Inferior parietal cortex (tissue), 1 donor: ENCODE results near the gene CLK2.

Experiments
- DNase-seq: peaks from one replicate; pipeline ENCODE4 v3.0.0-alpha.2; 2016; ENCODE audit errors: extremely low spot score

Gene CLK2

DNA sequence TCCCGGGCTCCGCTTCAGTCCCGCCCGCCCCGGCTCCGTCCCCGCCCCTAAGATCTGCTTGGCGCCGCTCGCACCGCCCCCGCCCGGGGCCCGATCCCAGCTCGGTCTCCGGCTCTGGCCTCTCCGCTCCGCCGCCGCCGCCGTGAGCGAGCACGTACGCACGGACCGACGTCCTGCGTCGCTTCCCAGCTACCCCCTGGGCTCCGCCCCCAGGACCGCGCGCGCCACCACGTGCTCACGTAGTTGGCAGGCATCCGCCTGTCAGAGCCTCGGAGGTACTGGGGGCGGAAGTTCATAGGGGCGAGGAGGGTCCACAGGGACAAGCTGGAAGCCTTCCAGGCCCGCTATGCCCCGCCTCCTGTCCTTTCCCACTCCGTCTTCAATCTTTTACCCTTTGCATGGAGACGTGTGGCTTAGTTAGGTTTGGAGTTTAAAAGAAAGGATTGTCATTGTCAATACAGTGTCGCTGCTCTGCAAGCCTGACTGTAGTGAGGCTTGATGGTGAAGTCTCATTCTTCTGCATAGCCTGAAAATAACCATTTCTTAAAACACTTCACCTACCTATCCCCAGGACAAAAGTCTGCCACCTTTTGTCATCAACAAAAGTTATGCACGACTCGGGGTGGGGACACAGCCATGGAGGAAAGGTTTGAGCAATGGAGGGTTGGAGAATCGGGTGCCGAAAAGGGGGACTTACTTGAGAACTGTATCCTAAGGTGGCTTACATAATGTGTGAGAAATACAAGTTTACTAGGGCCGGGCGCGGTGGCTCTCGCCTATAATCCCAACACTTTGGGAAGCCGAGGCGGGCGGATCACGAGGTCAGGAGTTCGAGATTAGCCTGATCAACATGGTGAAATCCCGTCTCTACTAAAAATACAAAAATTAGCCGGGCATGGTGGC is at the start of gene CLK2:
CLK2 (minus strand) TSS at position 162 of the 903 bp plus-strand sequence. CDS start 2,527 bp downstream, outside the sequence.
- peak; percentile 93 for DNase-seq

DNA sequence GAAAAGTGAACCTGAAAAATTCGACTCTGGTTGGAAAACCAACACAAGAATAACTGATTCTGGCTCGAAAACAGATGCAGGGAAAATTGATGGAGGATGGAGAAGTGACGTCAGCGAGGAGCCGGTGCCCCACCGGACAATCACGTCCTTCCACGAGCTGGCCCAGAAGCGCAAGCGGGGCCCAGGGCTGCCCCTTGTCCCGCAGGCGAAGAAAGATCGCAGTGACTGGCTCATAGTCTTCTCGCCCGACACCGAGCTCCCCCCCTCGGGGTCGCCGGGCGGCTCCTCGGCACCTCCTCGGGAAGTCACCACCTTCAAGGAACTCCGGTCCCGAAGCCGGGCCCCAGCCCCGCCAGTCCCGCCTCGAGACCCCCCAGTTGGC is 49.3 kb upstream of the CLK2 start:
- DNase-seq = no peak

- DNase-seq = no peak
Observed at GRCh38 chr1:155321639-155322503, 48.6 kb upstream of the CLK2 start.

DNA sequence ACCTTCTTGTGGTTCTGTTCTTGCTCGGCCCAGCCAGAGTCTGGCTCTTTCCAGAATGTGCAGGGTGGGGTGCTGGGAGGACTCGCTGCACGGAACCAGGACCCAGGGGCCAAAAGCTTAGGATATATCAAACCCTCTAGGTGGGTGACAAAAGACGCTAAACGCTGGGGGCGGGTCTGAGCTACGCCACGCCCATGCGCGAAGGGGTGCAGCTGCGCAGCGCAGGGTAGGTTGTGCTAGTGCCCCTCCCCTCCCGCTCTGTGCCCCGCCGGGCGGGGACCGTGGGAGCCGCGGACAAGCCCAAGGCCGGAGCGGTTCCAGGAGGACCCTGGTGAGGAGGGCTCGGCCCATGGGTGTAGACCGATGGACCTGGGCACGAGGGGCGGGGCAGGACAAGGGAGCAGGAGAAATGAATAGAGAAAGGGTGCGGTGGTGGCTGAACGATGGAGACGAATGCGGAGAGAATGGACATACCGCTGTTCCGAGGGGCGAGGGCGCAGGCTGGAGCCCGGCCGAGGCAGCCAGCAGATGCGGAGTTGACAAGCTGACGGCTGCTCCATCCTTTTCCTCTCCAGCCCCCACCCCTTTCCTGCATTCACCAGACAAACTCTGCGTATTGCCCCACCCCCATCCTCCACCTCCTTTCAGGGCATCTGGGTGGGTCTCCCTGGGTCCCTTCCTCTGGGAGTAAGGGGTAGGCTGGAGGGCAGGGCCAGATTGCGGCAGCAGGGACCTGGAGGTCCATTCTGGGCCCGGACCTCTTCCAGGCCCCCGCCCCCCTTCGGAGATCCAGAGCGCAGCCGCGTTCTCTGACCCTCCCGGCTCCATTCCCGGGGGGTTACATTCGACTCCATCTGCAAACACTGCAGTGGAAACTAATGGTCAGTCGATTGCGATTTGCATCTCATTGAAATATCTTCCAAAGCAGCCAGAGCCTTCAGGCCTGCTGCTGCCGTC is 47.6 kb upstream of the CLK2 start, which contains the start of gene RUSC1:
RUSC1 (plus strand) TSS at position 234 of the 957 bp plus-strand sequence. CDS start 880 bp downstream, outside the sequence.
- DNase-seq = peak; percentile 82

DNA sequence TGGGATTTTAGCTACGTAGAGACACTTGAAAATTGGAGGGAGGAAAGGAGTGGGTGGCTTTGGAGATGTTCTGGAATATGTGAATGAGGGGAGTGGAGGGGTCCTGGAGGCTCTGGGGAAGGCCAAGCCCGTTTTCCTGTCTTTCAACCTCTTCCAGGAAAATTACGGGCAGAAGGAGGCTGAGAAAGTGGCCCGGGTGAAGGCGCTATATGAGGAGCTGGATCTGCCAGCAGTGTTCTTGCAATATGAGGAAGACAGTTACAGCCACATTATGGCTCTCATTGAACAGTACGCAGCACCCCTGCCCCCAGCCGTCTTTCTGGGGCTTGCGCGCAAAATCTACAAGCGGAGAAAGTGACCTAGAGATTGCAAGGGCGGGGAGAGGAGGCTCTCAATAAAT is 46.9 kb upstream of the CLK2 start:
- DNase-seq = no peak

DNA sequence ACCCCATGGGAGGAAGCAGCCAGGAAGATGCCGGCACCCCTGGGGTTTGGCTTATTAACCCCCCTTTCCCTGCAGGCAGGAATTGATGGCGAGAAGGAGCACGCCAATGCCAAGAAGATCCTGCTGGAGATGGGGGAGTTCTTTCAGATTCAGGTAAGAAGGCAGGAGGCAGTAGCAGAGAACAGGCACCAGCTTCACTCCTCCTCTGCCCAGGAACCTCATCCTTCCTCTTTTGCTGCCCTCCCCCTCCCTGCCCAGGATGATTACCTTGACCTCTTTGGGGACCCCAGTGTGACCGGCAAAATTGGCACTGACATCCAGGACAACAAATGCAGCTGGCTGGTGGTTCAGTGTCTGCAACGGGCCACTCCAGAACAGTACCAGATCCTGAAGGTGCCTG is 46.2 kb upstream of the CLK2 start:
- DNase-seq = no peak

DNA sequence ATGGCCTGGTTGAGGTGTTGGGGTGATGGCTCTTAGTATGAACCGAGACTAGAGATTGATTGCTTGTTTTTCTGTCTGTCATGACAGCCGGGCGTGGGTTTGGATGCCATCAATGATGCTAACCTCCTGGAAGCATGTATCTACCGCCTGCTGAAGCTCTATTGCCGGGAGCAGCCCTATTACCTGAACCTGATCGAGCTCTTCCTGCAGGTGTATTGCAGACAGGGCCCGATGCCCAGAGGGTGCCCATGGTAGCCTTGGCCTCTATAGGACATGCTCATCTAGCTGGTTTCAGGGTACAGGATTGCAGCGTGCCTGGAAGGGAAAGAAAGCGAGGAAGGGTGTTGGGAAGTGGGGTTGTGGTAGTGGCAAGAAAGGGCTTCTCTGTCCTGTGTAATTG is 44.8 kb upstream of the CLK2 start:
- DNase-seq = no peak

- DNase-seq = no peak
Observed at GRCh38 chr1:155316922-155317321, 43.6 kb upstream of the CLK2 start.

GRCh38 chr1:155313261-155313660 is 40.0 kb upstream of the CLK2 start:
- DNase-seq = no peak

GRCh38 chr1:155309423-155310021 is 36.2 kb upstream of the CLK2 start:
- DNase-seq = no peak

DNA sequence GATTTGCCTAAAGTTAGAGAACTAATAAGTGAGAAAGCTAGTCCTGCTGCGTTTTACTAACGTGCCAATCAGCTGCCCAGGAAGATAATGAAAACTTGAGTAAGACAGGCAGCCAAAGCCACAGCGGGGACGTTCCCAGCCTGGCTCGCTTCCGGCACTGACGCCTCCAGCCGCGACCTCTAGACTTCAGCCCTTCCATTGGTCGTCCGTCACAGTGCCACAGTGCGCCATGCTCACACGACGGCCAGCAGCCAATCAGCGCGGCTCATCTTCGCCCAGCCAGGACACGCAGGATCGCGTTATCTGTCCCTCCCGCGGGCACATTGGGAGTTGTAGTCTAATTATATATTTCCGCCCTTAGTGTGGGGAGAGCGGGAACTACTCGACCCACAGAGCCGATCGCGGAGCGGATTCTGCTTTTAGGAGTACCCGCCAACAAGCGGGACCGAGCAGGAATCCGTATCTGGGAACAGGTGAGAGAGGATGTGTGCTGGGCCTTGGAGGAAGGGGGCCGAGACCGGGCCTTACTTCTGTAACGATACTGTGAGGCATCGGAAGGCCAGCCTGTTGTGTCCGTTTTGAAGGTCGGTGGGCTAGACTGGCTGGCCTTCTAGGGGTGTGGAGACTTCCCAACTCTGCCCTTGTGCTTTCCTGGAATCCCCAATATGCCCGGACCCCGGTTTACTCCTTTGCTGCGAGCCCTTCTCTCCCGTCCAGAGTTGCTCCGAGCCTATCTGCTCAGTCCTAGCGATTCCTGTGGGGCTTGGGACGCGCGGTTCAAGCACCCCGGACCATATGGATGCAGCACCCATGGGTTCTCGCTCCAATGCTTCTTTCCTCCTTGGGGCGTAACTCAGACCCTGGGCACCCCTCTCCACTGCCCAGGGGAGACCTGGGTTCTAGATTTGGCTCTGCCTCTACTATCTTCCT is 35.5 kb upstream of the CLK2 start, which contains the start of gene FDPS:
FDPS (plus strand) TSS at position 374 of the 930 bp plus-strand sequence. CDS start 924 bp downstream, outside the sequence.
- peak; percentile 99 for DNase-seq

DNA sequence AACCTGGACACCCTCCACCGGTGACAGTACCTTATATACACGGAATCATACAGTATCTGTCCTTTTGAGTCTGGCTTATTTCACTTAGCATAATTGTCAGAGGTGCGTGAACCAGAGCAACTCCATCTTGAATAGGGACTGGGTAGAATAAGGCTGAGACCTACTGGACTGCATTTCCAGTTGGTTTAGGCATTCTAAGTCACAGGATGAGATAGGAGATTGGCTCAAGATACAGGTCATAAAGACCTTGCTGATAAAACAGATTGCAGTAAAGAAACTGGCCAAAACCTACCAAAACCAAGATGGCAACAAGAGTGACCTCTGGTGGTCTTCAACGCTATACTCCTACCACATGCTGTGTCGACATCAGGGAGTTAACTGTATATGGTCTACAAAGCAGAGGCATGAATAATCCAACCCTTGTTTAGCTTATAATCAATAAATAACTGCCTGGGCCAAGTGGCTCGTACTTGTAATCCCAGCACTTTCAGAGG is 34.0 kb upstream of the CLK2 start:
- DNase-seq = no peak

DNA sequence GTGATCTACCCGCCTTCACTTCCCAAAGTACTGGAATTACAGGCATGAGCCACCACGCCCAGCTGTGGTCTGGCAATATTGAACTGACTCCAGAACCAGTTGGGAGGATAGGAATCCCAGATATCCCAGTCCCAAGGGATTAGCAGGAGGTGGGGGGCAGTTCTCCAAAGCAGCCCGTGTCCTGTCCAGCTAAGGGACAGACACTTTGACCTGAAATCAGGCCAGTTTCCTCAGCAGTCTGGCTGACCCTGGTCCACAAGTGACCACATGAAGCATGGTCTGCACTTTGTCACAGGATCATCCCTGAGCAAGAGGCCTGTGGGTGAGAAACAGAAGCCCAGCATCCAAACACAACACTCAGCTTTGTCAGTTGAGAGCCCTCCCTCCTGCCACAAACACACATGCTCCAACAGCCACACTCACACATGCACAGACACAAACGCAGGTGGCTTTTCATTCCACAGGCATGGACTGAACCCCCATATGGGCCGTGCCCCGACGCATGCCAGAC is 32.6 kb upstream of the CLK2 start:
- no peak for DNase-seq

GRCh38 chr1:155304558-155305063 is 31.3 kb upstream of the CLK2 start:
- no peak for DNase-seq

DNA sequence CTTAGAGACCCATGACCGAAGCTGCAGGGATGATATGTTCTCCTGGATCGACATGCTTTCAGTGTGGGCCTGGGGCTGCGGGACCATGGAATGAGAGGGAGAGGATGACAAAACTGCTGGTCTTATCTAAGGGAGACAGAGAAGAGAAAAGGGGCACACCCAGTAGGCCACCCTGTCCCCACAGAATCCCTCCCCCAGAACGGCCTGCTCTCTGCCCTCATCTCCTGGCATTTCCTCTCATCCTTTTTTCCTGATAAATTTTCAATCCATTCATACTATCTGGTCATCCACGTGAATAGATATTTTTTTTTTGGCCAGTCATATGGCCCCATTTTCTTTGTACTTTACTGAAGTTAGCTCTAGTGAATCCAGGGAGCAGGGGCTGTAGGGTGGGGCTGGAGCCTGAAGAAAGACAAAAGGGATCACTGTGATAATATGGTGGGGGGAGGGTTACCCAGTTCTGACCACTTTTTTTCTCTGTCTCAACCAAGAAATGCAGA is 28.1 kb upstream of the CLK2 start, which contains the start of gene PKLR:
PKLR (minus strand) TSS at position 97 of the 500 bp plus-strand sequence; CDS start at position 54, 43 bp downstream.
- DNase-seq = no peak

DNA sequence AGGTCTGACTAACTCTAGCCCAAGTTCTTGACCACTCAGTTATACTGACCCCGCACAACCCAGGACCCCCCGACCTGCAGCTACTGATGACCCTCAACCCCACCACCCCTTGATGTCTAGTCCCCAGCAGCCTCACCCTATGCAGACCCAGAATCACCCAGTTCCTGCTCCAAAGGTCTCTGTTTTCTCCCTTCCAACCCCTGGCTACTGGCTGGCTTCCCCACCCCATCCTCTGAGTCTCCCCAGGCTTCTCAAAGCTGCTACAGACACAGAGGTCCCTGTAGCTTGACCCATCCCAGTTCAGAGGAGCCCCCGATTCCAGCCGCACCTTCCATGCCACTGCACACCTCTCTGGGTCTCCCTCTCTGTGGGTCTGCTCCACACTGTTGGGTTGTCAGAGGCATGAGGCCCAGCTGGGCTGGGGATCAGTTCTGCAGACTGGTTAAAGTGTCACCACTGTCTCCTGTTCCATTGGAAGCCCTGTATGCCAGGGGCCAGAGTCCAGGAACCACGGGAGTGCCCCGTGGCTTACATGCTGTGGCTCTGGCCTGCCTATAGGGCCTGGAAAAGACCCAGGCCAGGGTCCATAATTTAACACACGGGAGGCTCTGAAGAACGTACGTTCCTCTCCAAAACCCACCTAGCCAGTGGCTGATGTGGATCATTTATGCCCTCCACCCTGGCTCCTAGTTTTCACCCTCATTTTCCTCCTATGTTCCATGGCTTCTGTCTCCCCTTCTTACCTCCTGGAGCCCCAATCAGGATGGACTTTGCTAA is 27.4 kb upstream of the CLK2 start:
- DNase-seq = no peak

DNA sequence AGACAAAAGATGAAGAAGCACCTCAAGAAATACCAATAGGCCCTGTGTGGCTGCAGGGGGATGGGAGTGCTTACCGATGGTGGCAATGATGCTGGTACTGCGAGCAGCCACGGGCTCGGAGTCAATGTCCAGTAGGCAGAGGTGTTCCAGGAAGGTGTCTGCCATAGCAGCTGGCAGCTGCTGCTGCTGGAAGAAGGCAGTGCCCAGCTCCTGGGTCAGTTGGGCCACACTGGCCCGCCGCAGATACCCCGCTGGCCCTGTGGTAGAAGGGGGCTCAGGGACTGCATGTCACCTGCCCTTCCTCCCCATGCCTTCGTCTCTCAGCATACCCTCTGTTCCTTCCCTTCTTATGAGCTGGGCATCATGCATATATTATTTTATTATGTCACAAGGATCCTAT is 26.7 kb upstream of the CLK2 start:
- no peak for DNase-seq

DNA sequence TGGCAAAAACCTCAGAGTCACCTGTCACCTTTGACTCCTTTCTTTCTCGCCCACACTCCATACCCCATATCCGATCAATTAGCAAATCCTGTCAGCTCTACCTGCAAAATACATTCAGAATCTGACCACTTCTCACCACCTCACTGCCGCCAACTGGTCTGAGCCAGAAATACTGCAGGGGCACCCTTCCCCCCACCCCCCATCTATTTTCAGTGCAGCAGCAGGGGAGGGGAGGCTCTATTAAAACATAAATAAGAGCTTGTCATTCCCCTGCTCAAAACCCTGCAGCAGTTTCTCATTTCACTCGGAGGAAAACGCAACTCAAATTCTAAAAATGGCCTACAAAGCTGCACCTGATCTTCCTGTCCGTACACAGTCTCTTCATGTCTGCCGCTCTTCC is 24.1 kb upstream of the CLK2 start:
- no peak for DNase-seq
